ENCODE measurements around the gene PRKACB. TPM values are rescaled to one million over a fixed set of nuclear protein-coding genes. Genes with fewer than 3 reads are reported as not detected.

PRKACB gene
- total RNA-seq, 4 donors from 2014 or later, result 37.4 to 57.7 (median 50.9) TPM

DNA sequence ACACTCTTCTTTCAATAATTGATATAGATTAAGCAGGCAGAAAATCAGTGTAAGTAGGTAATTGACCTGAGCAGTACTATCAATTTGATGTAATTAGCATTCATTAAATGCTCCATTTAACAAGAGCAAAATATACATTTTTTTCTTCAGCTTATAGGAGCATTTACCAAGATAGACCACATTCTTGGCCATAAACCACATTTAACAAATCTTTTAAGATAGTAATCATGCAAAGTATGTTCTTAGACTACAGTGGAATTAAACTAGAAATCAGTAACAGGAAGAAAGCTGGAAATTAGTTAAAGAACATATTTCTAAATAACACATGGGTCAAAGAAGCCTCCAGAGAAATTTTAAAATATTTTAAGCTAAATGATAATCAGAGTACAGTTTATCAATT is 8.7 kb upstream of the PRKACB start:
- H3K4me1 ChIP-seq, result no peaks in the 10 kb centered on the region
- H3K27ac ChIP-seq, result no peak overlapping the region
- no peak for ATAC-seq
- no peak overlapping the region for H3K4me3 ChIP-seq
- no peaks in the 10 kb centered on the region for H3K36me3 ChIP-seq
- H3K27me3 ChIP-seq, result no peaks in the 10 kb centered on the region
- H3K9me3 ChIP-seq, result peaks cover 0 to 15% (median 0%) of the 10 kb centered on the region in 3 donors
- TF ChIP-seq EP300 (IDR thresholded peaks at IDR 0.05) (no peak), POLR2AphosphoS5 (IDR thresholded peaks at IDR 0.05) (no peak), POLR2A (IDR thresholded peaks at IDR 0.05) (no peak)
- TF ChIP-seq, protein P1, sequence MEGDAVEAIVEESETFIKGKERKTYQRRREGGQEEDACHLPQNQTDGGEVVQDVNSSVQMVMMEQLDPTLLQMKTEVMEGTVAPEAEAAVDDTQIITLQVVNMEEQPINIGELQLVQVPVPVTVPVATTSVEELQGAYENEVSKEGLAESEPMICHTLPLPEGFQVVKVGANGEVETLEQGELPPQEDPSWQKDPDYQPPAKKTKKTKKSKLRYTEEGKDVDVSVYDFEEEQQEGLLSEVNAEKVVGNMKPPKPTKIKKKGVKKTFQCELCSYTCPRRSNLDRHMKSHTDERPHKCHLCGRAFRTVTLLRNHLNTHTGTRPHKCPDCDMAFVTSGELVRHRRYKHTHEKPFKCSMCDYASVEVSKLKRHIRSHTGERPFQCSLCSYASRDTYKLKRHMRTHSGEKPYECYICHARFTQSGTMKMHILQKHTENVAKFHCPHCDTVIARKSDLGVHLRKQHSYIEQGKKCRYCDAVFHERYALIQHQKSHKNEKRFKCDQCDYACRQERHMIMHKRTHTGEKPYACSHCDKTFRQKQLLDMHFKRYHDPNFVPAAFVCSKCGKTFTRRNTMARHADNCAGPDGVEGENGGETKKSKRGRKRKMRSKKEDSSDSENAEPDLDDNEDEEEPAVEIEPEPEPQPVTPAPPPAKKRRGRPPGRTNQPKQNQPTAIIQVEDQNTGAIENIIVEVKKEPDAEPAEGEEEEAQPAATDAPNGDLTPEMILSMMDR (IDR thresholded peaks at IDR 0.05), result no peak

DNA sequence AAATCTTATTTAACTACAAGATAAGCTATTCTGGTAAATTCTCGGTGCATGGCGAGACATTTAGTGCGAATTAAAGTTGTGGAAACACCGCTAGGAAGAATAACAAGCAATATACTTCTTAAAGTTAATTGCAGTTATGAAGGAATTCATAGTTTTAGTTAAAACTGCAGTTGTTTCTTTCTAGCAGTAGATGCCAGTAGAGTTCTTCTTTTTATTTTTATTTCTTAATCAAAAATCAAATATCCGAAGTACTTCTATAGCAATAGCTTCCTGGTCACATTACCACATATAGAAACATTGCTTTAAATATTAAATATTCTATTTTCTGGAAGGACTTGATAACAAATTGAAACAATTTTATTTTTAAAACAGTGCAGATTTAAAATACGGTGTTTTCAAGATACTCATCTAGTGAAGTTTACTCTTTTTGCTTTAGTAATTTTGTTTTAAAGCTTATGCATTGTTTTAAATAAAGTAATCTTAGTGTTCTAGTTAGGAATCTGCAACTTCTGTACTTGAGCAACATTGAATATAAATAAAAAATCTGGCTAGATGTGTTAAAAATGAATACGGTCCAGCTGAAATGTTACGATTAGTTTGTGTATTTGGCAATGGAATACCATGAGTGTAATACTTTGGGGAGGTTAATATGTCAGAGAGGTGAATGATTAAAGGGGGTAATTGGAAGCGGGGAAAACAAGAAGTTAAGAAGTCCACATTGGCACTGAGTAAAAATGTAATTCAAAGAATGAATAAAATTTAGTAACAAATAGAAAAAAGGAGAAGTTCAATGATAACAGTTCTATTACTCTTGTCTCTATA is 2.7 kb upstream of the PRKACB start:
- H3K9me3 ChIP-seq, result peaks cover 0 to 9% (median 0%) of the 10 kb centered on the region in 3 donors
- no peak overlapping the region for H3K4me3 ChIP-seq
- H3K27ac ChIP-seq, result no peak overlapping the region
- H3K27me3 ChIP-seq, result no peaks in the 10 kb centered on the region
- ATAC-seq, result no peak
- no peaks in the 10 kb centered on the region for H3K4me1 ChIP-seq
- H3K36me3 ChIP-seq, result no peaks in the 10 kb centered on the region
- WGBS, 2 donors (ENCODE audit: low coverage in 1 of 2), result 72 to 74% methylated on average over 9 of the region's 9 CpGs
- TF ChIP-seq, protein P1 (IDR thresholded peaks at IDR 0.05), result peak in 2 of 4 experiments; percentile 18 to 45
- TF ChIP-seq POLR2A (IDR thresholded peaks at IDR 0.05), result no peak

DNA sequence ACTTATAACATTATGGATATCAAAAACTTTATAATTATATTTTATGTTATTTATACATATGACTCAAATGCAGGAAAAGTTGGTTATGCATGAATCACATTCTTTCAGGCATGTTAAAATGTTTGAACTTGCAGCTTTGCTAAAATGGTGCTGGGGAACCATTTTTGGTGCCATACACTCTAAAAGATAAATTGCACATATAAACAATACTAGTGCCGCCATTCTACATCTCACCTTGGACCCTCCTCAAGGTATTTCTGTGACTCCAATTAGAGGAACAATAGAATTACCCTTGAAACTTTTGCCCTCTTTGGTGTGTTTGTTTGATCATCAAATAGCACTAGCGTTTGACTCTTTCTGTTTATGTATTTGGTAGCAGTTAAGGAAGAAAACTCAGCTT is 997 bp downstream of the PRKACB start:
- Histone ChIP-seq H3K9me3 (no peaks in the 10 kb centered on the region), H3K27ac (no peak overlapping the region), H3K27me3 (no peaks in the 10 kb centered on the region), H3K4me3 (peak overlapping the region in 1 of 2 donors; percentile 11), H3K36me3 (no peaks in the 10 kb centered on the region), H3K4me1 (no peaks in the 10 kb centered on the region)
- 83 to 84% methylated on average over 2 of the region's 2 CpGs for WGBS, 2 donors (ENCODE audit: low coverage in 1 of 2)
- ATAC-seq, result no peak
- TF ChIP-seq POLR2A (IDR thresholded peaks at IDR 0.05) (no peak), POLR2AphosphoS5 (IDR thresholded peaks at IDR 0.05) (no peak)
- TF ChIP-seq, protein P1 (IDR thresholded peaks at IDR 0.05), result no peak

DNA sequence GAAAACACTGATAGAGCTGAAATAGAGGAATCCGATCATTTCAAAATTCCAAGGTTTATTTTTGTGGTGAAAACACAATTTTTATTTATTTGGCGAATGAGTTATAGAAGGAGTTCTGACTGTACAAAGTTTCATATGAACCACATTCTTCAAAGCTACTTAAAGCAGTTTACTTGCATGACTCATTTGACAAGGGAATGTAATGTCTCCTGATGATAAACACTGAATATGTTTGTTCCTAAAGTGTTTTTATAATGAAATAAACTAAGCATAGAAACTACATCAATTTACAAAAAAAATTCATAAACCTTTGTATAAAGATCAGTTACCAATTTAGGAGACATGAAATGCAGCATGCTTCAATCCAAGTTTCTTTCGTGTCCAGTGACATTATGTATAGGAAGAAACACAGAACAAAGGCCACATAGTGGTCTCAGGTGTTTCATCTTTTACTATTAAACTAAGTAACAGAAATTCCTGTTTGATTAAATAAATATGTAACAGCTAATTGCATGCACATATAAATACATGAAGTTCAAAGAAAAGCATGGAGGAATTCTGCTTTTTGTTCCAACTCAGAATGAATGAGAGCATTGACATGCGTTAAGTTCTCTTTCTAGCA is 2.5 kb downstream of the PRKACB start:
- Histone ChIP-seq H3K4me3 (no peak overlapping the region), H3K4me1 (no peaks in the 10 kb centered on the region), H3K27ac (no peak overlapping the region), H3K9me3 (no peaks in the 10 kb centered on the region), H3K27me3 (no peaks in the 10 kb centered on the region), H3K36me3 (no peaks in the 10 kb centered on the region)
- ATAC-seq, result no peak
- 81% methylated on average over 4 of the region's 4 CpGs for WGBS, 2 donors (ENCODE audit: low coverage in 1 of 2)
- TF ChIP-seq POLR2A (IDR thresholded peaks at IDR 0.05), result no peak
- TF ChIP-seq EP300 (IDR thresholded peaks at IDR 0.05), result no peak
- no peak for TF ChIP-seq POLR2AphosphoS5 (IDR thresholded peaks at IDR 0.05)
- TF ChIP-seq, protein P1 (IDR thresholded peaks at IDR 0.05), result no peak

DNA sequence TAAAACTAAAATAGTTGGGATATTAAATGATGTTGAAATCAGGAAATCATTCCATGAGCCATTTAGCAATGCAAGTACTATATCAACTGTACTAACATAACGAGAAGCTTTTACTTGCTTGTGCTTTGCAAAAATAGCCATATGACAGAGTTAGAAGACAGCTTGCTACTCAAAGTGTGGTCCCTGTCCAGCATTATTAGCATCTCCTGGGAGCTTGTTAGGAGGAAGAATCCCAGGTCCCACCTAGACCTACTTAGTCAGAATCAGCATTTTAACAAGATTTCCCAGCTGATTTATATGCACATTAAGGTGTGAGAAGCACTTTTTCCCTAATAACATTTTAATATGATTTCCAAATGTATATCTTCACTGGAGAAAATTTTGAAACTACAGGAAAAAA is 4.7 kb downstream of the PRKACB start:
- Histone ChIP-seq H3K36me3 (no peaks in the 10 kb centered on the region), H3K27ac (no peak overlapping the region), H3K4me3 (no peak overlapping the region), H3K4me1 (no peaks in the 10 kb centered on the region), H3K27me3 (no peaks in the 10 kb centered on the region), H3K9me3 (no peaks in the 10 kb centered on the region)
- 94 to 100% methylated on average over 1 of the region's 1 CpG for WGBS, 2 donors (ENCODE audit: low coverage in 1 of 2)
- ATAC-seq, result no peak
- TF ChIP-seq POLR2A (IDR thresholded peaks at IDR 0.05) (no peak), POLR2AphosphoS5 (IDR thresholded peaks at IDR 0.05) (no peak), EP300 (IDR thresholded peaks at IDR 0.05) (no peak)
- TF ChIP-seq, protein P1 (IDR thresholded peaks at IDR 0.05), result no peak

Data from gastroesophageal sphincter (tissue), 4 donors.